Prostate gland (tissue), 2 donors: Measurements from ENCODE around the gene CRIM1.

Experiments used
- CTCF ChIP-seq, 4 experiments: fragments of 200-600 bp in 2 of 4; fragments of 450-650 bp in 2 of 4; sonication (generic) in 2 of 4; IDR thresholded peaks; 1 replicate in 3 of 4; 2 replicates in 1 of 4; pipeline ENCODE4 v1.5.1; 2016 to 2019; ENCODE audit warnings: antibody characterized with exemption in 4 of 4, mild to moderate bottlenecking in 2 of 4, moderate library complexity in 2 of 4
- POLR2A ChIP-seq: fragments of 450-650 bp; IDR thresholded peaks from one replicate; pipeline ENCODE4 v1.6.1; 2016; ENCODE audit warnings: antibody characterized with exemption, mild to moderate bottlenecking

DNA sequence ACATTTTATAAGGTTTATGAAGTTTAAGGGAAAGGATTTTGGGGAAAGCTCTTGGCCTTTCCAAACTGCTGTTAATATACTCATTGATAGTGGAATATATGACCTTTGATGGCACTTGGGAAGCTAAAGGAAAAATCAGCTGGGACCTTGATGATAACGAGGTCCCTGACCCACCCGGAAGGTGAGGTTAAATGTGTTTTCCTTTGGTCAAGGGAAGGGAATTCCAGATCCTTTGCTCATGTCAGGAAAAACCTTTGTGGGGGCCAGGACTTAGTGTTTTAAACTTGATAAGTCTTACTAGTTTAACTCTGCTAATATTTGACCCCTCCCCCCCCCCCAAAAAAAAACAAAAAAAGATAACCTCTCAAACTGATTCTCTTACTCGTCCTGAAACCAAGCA lies 50.7 kb downstream of the CRIM1 start:
- TF ChIP-seq POLR2A, result no peak
- no peak for TF ChIP-seq CTCF (IDR thresholded peaks at IDR 0.05)
